Hepatic stellate cell (primary cell): ENCODE measurements around the gene ARFRP1.
"Not testable (repeated sequence)": the region's sequence is repeated elsewhere in the genome, so short reads cannot be mapped to it uniquely, and the experiment has no call there.

Experiments
- DNase-seq: peaks from one replicate; pipeline ENCODE4 v3.0.0; 2011; ENCODE audit warnings: low spot score

The ARFRP1 gene

GRCh38 chr20:63732118-63733095 is 24.6 kb upstream of the ARFRP1 start:
- DNase-seq = no peak

DNA sequence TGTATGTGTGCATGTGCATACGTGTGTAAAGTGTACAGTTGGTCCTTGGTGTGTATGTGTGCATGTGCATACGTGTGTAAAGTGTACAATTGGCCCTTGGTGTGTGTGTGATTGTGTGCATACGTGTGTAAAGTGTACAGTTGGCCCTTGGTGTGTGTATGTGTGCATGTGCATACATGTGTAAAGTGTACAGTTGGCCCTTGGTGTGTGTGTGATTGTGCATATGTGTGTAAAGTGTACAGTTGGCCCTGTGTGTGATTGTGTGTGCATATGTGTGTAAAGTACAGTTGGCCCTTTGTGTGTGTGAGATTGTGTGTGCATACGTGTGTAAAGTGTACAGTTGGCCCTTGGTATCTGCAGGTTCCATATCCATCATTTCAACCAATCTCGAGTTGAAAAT is 23.6 kb upstream of the ARFRP1 start:
- no peak for DNase-seq

DNA sequence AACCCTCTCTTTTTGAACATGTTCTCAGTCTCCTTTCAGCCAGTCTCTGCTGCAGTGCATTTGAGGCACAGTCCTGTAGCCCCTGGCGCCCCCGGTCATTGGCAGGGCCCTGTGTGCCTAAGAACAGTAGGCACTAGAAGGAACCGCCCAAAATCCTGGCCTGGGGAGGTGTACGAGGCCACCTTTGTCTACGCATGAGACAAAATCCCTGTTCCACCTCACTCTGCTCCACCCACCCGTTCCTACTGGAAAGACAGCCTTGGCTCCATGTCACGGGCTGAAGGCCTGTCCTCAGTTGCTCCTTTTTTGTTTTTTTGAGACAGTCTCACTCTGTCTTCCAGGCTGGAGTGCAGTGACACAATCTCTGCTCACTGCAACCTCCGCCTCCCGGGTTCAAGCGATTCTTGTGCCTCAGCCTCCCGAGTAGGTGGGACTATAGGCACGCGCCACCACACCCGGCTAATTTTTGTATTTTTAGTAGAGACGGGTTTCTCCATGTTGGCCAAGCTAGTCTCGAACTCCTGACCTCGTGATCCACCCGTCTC is 22.5 kb upstream of the ARFRP1 start:
- not testable (repeated sequence) for DNase-seq

DNA sequence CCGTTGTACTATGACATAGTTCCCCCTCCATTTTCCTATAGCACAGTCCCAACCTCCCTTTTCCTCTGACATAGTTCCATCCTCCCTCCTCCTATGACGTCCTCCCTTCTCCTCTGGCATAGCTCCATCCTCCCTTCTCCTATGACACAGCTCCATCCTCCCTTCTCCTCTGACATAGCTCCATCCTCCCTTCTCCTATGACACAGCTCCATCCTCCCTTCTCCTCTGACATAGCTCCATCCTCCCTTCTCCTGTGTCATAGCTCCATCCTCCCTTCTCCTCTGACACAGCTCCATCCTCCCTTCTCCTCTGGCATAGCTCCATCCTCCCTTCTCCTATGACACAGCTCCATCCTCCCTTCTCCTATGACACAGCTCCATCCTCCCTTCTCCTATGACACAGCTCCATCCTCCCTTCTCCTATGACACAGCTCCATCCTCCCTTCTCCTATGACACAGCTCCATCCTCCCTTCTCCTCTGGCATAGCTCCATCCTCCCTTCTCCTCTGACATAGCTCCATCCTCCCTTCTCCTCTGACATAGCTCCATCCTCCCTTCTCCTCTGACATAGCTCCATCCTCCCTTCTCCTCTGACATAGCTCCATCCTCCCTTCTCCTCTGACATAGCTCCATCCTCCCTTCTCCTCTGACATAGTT is 15.3 kb upstream of the ARFRP1 start:
- DNase-seq = not testable (repeated sequence)

DNA sequence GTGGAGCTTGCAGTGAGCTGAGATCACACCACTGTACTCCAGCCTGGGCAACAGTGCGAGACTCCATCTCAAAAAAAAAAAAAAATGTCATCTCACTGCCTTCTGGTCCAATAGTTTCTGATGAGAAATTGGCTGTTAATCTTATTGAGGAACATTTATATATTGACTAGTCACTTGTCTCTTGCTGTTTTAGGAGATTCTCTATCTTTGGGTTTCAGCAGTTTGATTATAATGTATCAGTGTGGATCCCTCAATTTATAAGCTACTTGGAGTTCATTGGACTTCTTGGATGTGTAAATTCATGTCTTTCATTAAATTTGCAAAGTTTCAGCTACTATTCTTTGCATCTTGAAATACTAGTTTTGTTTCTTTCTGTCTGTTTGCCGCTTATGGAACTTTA is 11.2 kb upstream of the ARFRP1 start:
- no peak for DNase-seq

GRCh38 chr20:63714858-63715257 is 7.1 kb upstream of the ARFRP1 start:
- DNase-seq = no peak

- no peak for DNase-seq
These were observed 4.4 kb upstream of the ARFRP1 start for GRCh38 chr20:63712191-63712590.

DNA sequence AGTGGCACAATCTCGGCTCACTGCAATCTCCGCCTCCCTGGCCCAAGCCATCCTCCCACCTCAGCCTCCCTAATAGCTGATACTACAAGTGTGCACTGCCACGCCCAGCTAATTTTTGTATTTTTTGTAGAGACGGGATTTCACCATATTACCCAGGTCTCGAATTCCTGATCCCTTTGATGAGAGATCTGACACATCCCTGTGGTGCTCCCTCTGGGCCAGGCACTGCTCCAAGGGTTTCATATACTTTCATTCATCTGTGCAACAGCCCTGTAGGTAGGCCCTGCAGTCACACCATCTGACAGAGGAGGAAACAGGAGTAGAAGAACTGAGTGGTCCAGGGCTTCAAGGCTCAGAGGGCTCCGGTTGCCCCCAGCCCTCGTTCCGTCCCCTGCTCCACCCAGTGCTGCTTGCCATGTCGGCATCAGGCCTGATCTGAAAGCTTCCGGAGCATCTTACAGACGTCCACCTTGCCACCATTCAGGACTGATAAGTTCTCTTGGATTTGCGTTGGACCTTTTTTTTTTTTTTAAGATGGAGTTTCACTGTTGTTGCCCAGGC is 3.4 kb upstream of the ARFRP1 start:
- no peak for DNase-seq

DNA sequence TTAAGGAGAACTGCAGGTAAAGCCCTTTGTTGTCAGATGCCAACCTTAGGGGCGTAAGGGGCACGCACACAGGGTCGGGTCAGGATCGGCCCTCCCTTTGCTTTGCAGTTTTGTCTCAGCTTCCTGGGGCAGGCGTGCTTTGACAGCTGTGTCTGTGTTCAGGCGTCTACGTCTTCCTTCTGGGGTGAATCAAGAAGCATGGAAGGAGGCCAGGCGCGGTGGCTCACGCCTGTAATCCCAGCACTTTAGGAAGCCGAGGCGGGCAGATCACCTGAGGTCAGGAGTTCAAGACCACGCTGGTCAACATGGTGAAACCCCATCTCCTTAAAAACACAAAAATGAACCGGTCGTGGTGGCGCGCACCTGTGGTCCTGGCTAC is 1.4 kb upstream of the ARFRP1 start:
- no peak for DNase-seq

DNA sequence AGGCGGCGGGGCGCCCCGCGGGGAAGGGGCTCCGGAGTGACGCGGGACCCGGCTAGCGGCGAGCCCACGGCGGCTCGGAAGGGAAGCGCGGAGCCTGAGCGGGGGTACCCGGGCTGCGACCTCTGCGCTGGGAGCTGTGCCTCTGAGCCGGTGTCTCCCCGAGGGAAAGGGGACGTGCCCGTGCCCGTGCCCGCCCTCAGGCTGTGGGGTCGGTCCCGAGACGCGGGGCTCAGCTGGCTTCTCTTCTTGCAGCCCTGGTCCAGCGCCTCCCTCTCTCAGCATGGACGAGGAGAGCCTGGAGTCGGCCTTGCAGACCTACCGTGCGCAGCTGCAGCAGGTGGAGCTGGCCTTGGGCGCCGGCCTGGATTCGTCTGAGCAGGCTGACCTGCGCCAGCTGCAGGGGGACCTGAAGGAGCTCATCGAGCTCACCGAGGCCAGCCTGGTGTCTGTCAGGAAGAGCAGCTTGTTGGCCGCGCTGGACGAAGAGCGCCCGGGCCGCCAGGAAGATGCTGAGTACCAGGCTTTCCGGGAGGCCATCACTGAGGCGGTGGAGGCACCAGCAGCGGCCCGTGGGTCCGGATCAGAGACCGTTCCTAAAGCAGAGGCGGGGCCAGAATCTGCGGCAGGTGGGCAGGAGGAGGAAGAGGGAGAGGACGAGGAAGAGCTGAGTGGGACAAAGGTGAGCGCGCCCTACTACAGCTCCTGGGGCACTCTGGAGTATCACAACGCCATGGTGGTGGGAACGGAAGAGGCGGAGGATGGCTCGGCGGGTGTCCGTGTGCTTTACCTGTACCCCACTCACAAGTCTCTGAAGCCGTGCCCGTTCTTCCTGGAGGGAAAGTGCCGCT is 749 bp upstream of the ARFRP1 start:
- peak; percentile 20 for DNase-seq

- DNase-seq = peak; percentile 79
These were observed 771 bp downstream of the ARFRP1 start for GRCh38 chr20:63706852-63707557.

- peak; percentile 4 for DNase-seq
These were observed 1.6 kb downstream of the ARFRP1 start for GRCh38 chr20:63706027-63706695.

DNA sequence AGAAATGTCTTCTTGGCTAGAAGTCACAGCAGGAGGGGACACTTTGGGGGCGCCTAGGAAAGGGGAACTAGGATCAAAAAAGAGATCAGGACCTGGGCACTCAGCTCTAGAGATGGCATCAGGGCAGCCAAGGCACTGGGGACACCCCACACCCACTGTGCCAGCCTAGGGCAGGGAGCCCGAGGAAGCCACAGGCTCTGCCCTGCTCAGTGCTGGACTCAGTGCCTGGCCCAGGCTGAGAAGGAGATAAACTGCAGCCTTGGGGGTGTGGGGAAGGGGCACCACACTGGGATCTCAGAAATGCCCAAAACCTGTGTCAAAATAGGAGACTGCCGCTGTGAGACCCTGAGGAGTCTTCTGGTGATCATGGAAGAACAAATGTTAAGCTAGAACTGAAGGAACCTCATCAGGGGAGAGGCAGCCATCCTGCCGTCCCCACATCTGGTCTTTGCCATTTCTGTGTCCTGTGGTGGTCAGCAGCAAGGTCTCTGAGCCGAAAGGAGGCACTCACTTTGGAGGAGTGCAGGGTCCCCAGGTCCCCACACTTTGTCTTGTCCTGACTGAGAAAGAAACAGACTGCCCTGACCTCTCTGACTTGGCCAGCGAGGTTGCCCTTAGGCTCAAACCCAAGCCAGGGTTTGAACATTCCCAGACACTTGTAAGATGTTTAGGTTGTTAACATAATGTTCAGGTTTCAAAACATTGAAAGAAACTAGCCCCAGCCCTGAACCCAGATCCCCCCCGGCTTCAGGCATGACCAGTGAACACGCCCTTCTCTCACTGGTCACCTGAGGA is 2.3 kb downstream of the ARFRP1 start:
- peak; percentile 4 for DNase-seq

- peak; percentile 2 for DNase-seq
These were observed 3.0 kb downstream of the ARFRP1 start for GRCh38 chr20:63704749-63705117.

- DNase-seq = no peak
These were observed 3.6 kb downstream of the ARFRP1 start for GRCh38 chr20:63703976-63704748.

DNA sequence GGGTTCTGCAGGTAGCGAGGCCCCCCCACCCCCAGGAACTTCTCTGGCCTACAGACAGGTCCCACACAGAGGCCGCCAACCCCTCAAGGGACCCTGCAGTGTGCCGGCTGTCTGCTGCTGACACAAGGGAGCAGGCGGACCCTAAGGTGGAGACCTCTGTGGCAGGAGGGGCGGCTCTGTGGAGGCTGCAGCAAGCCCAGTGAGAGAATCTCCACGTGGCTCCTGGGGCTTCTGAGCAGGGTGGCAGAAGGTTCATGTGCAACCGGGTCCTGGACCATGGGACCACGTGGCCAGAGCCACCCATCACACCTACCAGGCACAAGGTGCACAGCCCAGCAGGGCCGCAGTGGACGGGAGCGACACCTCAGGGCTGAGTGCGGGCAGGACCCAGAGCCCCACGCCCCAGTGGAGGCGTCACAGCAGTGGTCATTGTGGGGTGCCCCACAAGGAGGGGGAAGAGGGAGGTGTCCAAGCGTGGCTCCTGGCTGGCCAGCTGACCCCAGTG is 4.3 kb downstream of the ARFRP1 start:
- DNase-seq = no peak

GRCh38 chr20:63702751-63703470 is 4.9 kb downstream of the ARFRP1 start:
- peak; percentile 2 for DNase-seq

DNA sequence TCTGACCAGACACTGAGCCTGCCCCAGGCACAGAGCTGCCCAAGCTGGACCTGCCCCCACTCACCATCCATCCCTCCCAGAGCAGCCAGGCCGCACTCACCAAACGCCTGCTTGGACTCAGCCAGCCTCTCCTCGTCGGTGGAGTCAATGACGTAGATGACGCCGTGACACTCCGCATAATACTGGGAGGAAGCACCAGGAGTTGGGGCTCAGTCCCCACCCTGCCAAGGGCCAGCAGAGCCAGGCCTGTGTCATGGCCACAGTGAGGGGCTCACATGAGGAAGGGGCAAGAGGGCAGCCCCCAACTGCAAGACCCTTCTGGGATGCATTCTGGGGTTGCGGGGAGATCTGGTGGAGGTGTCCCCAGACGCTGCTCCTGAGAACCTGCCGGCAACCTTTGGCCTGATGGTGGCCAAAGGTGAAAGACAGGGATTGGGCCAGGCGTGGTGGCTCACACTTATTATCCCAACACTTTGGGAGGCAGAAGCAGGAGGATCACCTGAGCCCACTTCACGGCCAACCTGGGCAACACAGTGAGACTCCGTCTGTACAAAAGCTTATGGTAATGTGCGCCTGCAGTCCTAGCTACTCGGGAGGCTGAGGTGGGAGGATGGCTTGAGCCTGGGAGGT is 5.6 kb downstream of the ARFRP1 start:
- no peak for DNase-seq
